Thyroid gland (tissue), 4 donors: ENCODE measurements around the gene KCNIP4.

Experiments
- POLR2A ChIP-seq, 2 donors: fragments of 450-650 bp; IDR thresholded peaks; one replicate each; pipeline ENCODE4 v1.6.1; 2017; ENCODE audit warnings: antibody characterized with exemption in 2 of 2, mild to moderate bottlenecking in 2 of 2, moderate library complexity in 1 of 2
- TF ChIP-seq, protein P1 (sequence below), 6 experiments: fragments of 200-600 bp in 3 of 6; fragments of 450-650 bp in 3 of 6; sonication (generic) in 3 of 6; IDR thresholded peaks; one replicate each; pipeline ENCODE4 v1.5.1; 2016 to 2019; ENCODE audit warnings: antibody characterized with exemption in 6 of 6, mild to moderate bottlenecking in 2 of 6, inconsistent platforms in 1 of 6, moderate library complexity in 1 of 6

DNA sequence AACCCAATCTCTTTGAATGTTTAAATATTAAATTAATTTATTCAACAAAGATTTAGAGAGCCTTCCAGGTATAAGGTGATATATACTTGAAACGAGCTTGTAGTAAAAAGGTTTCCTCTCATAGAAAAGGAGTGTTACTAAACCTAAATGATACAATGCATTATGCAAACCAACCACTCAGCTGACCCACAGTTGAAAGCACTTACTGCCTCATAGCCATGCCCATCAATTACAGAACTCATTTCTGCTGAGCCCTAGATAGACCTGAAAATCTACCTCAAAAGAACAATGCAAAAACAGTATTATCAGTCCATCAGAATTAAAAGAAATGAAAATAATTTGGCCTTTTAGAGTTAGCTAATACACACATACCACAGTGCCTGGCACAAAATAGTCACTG, 75.4 kb downstream of the KCNIP4 start:
- TF ChIP-seq, protein P1, sequence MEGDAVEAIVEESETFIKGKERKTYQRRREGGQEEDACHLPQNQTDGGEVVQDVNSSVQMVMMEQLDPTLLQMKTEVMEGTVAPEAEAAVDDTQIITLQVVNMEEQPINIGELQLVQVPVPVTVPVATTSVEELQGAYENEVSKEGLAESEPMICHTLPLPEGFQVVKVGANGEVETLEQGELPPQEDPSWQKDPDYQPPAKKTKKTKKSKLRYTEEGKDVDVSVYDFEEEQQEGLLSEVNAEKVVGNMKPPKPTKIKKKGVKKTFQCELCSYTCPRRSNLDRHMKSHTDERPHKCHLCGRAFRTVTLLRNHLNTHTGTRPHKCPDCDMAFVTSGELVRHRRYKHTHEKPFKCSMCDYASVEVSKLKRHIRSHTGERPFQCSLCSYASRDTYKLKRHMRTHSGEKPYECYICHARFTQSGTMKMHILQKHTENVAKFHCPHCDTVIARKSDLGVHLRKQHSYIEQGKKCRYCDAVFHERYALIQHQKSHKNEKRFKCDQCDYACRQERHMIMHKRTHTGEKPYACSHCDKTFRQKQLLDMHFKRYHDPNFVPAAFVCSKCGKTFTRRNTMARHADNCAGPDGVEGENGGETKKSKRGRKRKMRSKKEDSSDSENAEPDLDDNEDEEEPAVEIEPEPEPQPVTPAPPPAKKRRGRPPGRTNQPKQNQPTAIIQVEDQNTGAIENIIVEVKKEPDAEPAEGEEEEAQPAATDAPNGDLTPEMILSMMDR (IDR thresholded peaks at IDR 0.05), result no peak
- TF ChIP-seq POLR2A (IDR thresholded peaks at IDR 0.05), result no peak
